IMR-90 (cell line): ENCODE results near the gene PODXL2. TPM values are rescaled to one million over a fixed set of nuclear protein-coding genes. Genes with fewer than 3 reads are reported as not detected.

Experiments
- ATAC-seq: fragments of 200-7000 bp; cut with Tn5 transposase; 2 replicates; pipeline ENCODE4 v1.9.1; 2020; ENCODE audit warnings: low read depth, mild to moderate bottlenecking, moderate library complexity
- BruUV-seq: library from RNA; stranded (reverse); fragments of 400-500 nt; replicated peaks from 2 replicates; lab custom pipeline; 2021; lab: Mats Ljungman, UMichigan
- CTCF ChIA-PET: fragments of 300-600 bp; formaldehyde crosslinking; extraction: SDS; loops from one replicate; lab custom pipeline; 2021; ENCODE audit warnings: antibody characterized with exemption; lab: Yijun Ruan, JAX
- POLR2A ChIA-PET: fragments of 300-600 bp; sonication (Branson Sonifier 250); formaldehyde crosslinking; loops from one replicate; lab custom pipeline; 2022; ENCODE audit warnings: antibody characterized with exemption; ENCODE audit not compliant: unreplicated experiment; lab: Charles Lee
- DNase-seq: peaks from one replicate; pipeline ENCODE4 v3.0.0; 2013
- H2AFZ ChIP-seq: replicated peaks from 2 replicates; pipeline ENCODE3; 2013; ENCODE audit warnings: low read length, mild to moderate bottlenecking; ENCODE audit not compliant: poor library complexity
- H2AK5ac ChIP-seq: 2 replicates; pipeline ENCODE4 v1.6.1; 2013; ENCODE audit warnings: low read depth, low read length, inconsistent platforms
- H2AK9ac ChIP-seq: replicated peaks from 2 replicates; pipeline ENCODE3; 2013; ENCODE audit warnings: mild to moderate bottlenecking, low read depth, low read length, moderate library complexity; ENCODE audit not compliant: poor library complexity
- H2BK120ac ChIP-seq: 2 replicates; pipeline ENCODE4 v1.6.1; 2013; ENCODE audit warnings: low read depth, low read length, inconsistent platforms
- H2BK15ac ChIP-seq: 3 replicates; pipeline ENCODE4 v1.6.1; 2013; ENCODE audit warnings: low read depth, low read length, inconsistent platforms
- H2BK20ac ChIP-seq: 2 replicates; pipeline ENCODE4 v1.6.1; 2013; ENCODE audit warnings: low read depth, mild to moderate bottlenecking, inconsistent platforms, low read length, moderate library complexity
- H2BK5ac ChIP-seq: 2 replicates; pipeline ENCODE4 v1.6.1; 2013; ENCODE audit warnings: mild to moderate bottlenecking, low read depth, low read length, inconsistent platforms; ENCODE audit not compliant: poor library complexity, severe bottlenecking
- H3K14ac ChIP-seq: replicated peaks from 2 replicates; pipeline ENCODE4 v1.6.1; 2013; ENCODE audit warnings: low read depth, low read length, inconsistent platforms
- H3K18ac ChIP-seq: 2 replicates; pipeline ENCODE4 v1.6.1; 2013; ENCODE audit warnings: low read depth, low read length, control low read depth
- H3K23ac ChIP-seq: 2 replicates; pipeline ENCODE4 v1.6.1; 2013; ENCODE audit warnings: low read depth, low read length, inconsistent platforms
- H3K27ac ChIP-seq: 2 replicates; pipeline ENCODE4 v1.5.1; 2013; ENCODE audit warnings: mild to moderate bottlenecking, control low read depth, low read length; ENCODE audit not compliant: insufficient read depth
- H3K27me3 ChIP-seq: 2 replicates; pipeline ENCODE4 v1.6.1; 2013; ENCODE audit warnings: low read length; ENCODE audit not compliant: control insufficient read depth, insufficient read depth
- H3K36me3 ChIP-seq: 2 replicates; pipeline ENCODE4 v1.6.1; 2013; ENCODE audit warnings: low read length, mixed read lengths; ENCODE audit not compliant: control insufficient read depth, insufficient read depth
- H3K4ac ChIP-seq: 2 replicates; pipeline ENCODE4 v1.6.1; 2013; ENCODE audit warnings: low read depth, low read length, inconsistent platforms
- H3K4me1 ChIP-seq: 2 replicates; pipeline ENCODE4 v1.6.1; 2013; ENCODE audit warnings: low read length, mixed read lengths; ENCODE audit not compliant: control insufficient read depth, insufficient read depth
- H3K4me2 ChIP-seq: 2 replicates; pipeline ENCODE4 v1.6.1; 2013; ENCODE audit warnings: low read depth, mild to moderate bottlenecking, control low read depth, low read length, moderate library complexity
- H3K4me3 ChIP-seq: 2 replicates; pipeline ENCODE4 v1.5.1; 2013; ENCODE audit warnings: low read depth, mild to moderate bottlenecking, control low read depth, low read length, moderate library complexity; ENCODE audit not compliant: insufficient read depth
- H3K56ac ChIP-seq: 2 replicates; pipeline ENCODE4 v1.6.1; 2013; ENCODE audit warnings: low read length, inconsistent platforms; ENCODE audit not compliant: insufficient read depth; ENCODE audit errors: extremely low read depth
- H3K79me1 ChIP-seq, 2 experiments: 2 replicates each; pipeline ENCODE4 v1.6.1; 2013; ENCODE audit warnings: low read length in 2 of 2, inconsistent platforms in 1 of 2, low read depth in 1 of 2
- H3K9ac ChIP-seq: 2 replicates; pipeline ENCODE4 v1.6.1; 2013; ENCODE audit warnings: low read depth, low read length, control low read depth
- H3K9me1 ChIP-seq: 2 replicates; pipeline ENCODE4 v1.6.1; 2013; ENCODE audit warnings: low read length, inconsistent platforms; ENCODE audit not compliant: insufficient read depth
- H3K9me3 ChIP-seq: 2 replicates; pipeline ENCODE4 v1.6.1; 2013; ENCODE audit warnings: low read length; ENCODE audit not compliant: control insufficient read depth, insufficient read depth
- H4K20me1 ChIP-seq: 2 replicates; pipeline ENCODE4 v1.6.1; 2013; ENCODE audit warnings: low read length, inconsistent platforms; ENCODE audit not compliant: insufficient read depth
- H4K5ac ChIP-seq: 2 replicates; pipeline ENCODE4 v1.6.1; 2013; ENCODE audit warnings: mild to moderate bottlenecking, low read depth, low read length, control low read depth
- H4K8ac ChIP-seq, 2 experiments: 2 replicates each; pipeline ENCODE4 v1.6.1; 2013; ENCODE audit warnings: low read depth in 2 of 2, low read length in 2 of 2, control low read depth in 1 of 2, inconsistent platforms in 1 of 2
- H4K91ac ChIP-seq: 2 replicates; pipeline ENCODE4 v1.6.1; 2013; ENCODE audit warnings: low read depth, low read length, inconsistent platforms; ENCODE audit not compliant: insufficient read depth
- BHLHE40 ChIP-seq: fragments of 150-350 bp; IDR thresholded peaks from 2 replicates; pipeline ENCODE4 v1.6.1; 2016; ENCODE audit warnings: mild to moderate bottlenecking, low read depth, low read length
- CEBPB ChIP-seq: IDR thresholded peaks from 2 replicates; pipeline ENCODE4 v1.6.1; 2012; ENCODE audit warnings: low read depth, low read length, improper control_type of control experiment
- CHD1 ChIP-seq: IDR thresholded peaks from 2 replicates; pipeline ENCODE4 v1.6.1; 2012; ENCODE audit warnings: low read depth, low read length, improper control_type of control experiment
- CTCF ChIP-seq: conservative IDR thresholded peaks from 2 replicates; pipeline ENCODE4 v1.5.1; 2012; ENCODE audit warnings: mild to moderate bottlenecking, low read depth, low read length, improper control_type of control experiment
- ELK1 ChIP-seq: fragments of 150-350 bp; IDR thresholded peaks from 2 replicates; pipeline ENCODE4 v1.6.1; 2016; ENCODE audit warnings: low read depth, mild to moderate bottlenecking, low read length, moderate library complexity, borderline replicate concordance
- FOS ChIP-seq: fragments of 150-350 bp; IDR thresholded peaks from 2 replicates; pipeline ENCODE4 v1.6.1; 2016; ENCODE audit warnings: low read depth, low read length
- MAFK ChIP-seq: IDR thresholded peaks from 2 replicates; pipeline ENCODE4 v1.6.1; 2012; ENCODE audit warnings: low read depth, low read length, improper control_type of control experiment
- MAZ ChIP-seq: IDR thresholded peaks from 2 replicates; pipeline ENCODE4 v1.6.1; 2012; ENCODE audit warnings: low read depth, mild to moderate bottlenecking, low read length, improper control_type of control experiment, moderate library complexity, borderline replicate concordance
- MXI1 ChIP-seq: IDR thresholded peaks from 2 replicates; pipeline ENCODE4 v1.6.1; 2012; ENCODE audit warnings: low read depth, mild to moderate bottlenecking, low read length, moderate library complexity, borderline replicate concordance
- NFE2L2 ChIP-seq: fragments of 150-350 bp; IDR thresholded peaks from 2 replicates; pipeline ENCODE4 v1.6.1; 2016; ENCODE audit warnings: low read depth, mild to moderate bottlenecking, low read length
- POLR2A ChIP-seq: IDR thresholded peaks from 2 replicates; pipeline ENCODE4 v1.6.1; 2012; ENCODE audit warnings: mild to moderate bottlenecking, low read depth, low read length
- RAD21 ChIP-seq: IDR thresholded peaks from 2 replicates; pipeline ENCODE4 v1.6.1; 2012; ENCODE audit warnings: low read length, improper control_type of control experiment
- RCOR1 ChIP-seq: IDR thresholded peaks from 2 replicates; pipeline ENCODE4 v1.6.1; 2012; ENCODE audit warnings: mild to moderate bottlenecking, low read length, improper control_type of control experiment; ENCODE audit not compliant: insufficient replicate concordance
- RFX5 ChIP-seq: IDR thresholded peaks from 2 replicates; pipeline ENCODE4 v1.8.0; 2012; ENCODE audit warnings: low read depth, mild to moderate bottlenecking, low read length, moderate library complexity
- SMC3 ChIP-seq: fragments of 150-350 bp; IDR thresholded peaks from 2 replicates; pipeline ENCODE4 v1.6.1; 2016; ENCODE audit warnings: low read depth, mild to moderate bottlenecking, antibody characterized with exemption, low read length, moderate library complexity
- USF2 ChIP-seq: fragments of 150-350 bp; IDR thresholded peaks from 2 replicates; pipeline ENCODE4 v1.6.1; 2017; ENCODE audit warnings: mild to moderate bottlenecking, antibody characterized with exemption, low read length, low read depth
- WGBS, 2 experiments: methylation state at CpG; one replicate each; pipeline versions ENCODE4 v1.1.5 to v1.1.7; 2013; ENCODE audit warnings: missing lambda C conversion rate in 2 of 2; ENCODE audit not compliant: insufficient read length in 1 of 2; ENCODE audit errors: extremely low coverage in 2 of 2; 5-methylcytosine and 5-hydroxymethylcytosine counted together
- dilution Hi-C: fragments of 300-500 bp; cut with HindIII; formaldehyde crosslinking; loops from one replicate; pipeline ENCODE4 v1.14.3; 2018; ENCODE audit warnings: low sequenced_read_pairs; ENCODE audit not compliant: unreplicated experiment
- in situ Hi-C: fragments of 300-500 bp; cut with MboI; formaldehyde crosslinking; loops from 3 replicates; pipeline ENCODE4 v1.14.3; 2019; ENCODE audit warnings: low sequenced_read_pairs, inconsistent platforms, mixed read lengths
- intact Hi-C: fragments of 100-400 bp; cut with micrococcal nuclease; formaldehyde crosslinking; loops from 2 replicates; pipeline ENCODE4 v1.10.0; 2022
- polyA plus RNA-seq, 3 experiments: library from polyadenylated mRNA; depleted of rRNA; stranded (reverse); fragments of >200 nt; gene quantifications; 2 replicates each; pipeline ENCODE4 v1.2.3, GENCODE V29; 2012; ENCODE audit warnings: low replicate concordance in 1 of 3
- total RNA-seq: library from RNA; depleted of rRNA; stranded (reverse); fragments of >200 nt; gene quantifications from 2 replicates; pipeline ENCODE4 v1.2.3, GENCODE V29; 2012

The PODXL2 gene
- total and polyA plus RNA-seq, 2 of the 4 experiments (the other 2 are of a cell fraction): 1.6 to 5.4 TPM

GRCh38 chr3:127640042-127640355 lies 11.0 kb downstream of the PODXL2 start:
- TF ChIP-seq MAZ: no peak
- TF ChIP-seq RCOR1: no peak
- TF ChIP-seq MXI1: no peak
- no peak for TF ChIP-seq NFE2L2
- no peak for TF ChIP-seq POLR2A
- TF ChIP-seq MAFK: no peak
- no peak for TF ChIP-seq CHD1
- no peak for TF ChIP-seq CEBPB
- no peak for TF ChIP-seq RAD21
- TF ChIP-seq CTCF: no peak
- TF ChIP-seq FOS: no peak
- no peak for TF ChIP-seq USF2
- no peak for TF ChIP-seq BHLHE40
- TF ChIP-seq SMC3: no peak
- TF ChIP-seq ELK1: no peak
- TF ChIP-seq RFX5: no peak
- H3K79me1 ChIP-seq: no peaks in the 10 kb centered on the region
- H3K9me1 ChIP-seq: no peaks in the 10 kb centered on the region
- ATAC-seq: no peak
- H3K27ac ChIP-seq: no peak overlapping the region
- ChIA-PET CTCF (interaction anchor here (1.0 kb wide), 1 partner anchor 12 kb away, joined by 3 read pairs; no protein-coding TSS in a partner anchor), POLR2A (no interaction called here)
- H3K23ac ChIP-seq: no peak overlapping the region
- no peak overlapping the region for H2BK15ac ChIP-seq
- no peak overlapping the region for H3K4me3 ChIP-seq
- H3K4me2 ChIP-seq: no peak overlapping the region
- no peak overlapping the region for H2BK20ac ChIP-seq
- H3K56ac ChIP-seq: no peak overlapping the region
- BruUV-seq: no TSS peak
- H2BK5ac ChIP-seq: no peak overlapping the region
- no CpG with 5 or more reads among the region's 3 CpGs for WGBS, 2 experiments
- in situ Hi-C loops: no loop called here
- no peak overlapping the region for H4K5ac ChIP-seq
- peaks cover 2% of the 10 kb centered on the region; the same call in 1 of the 2 replicates for H3K4me1 ChIP-seq
- H3K27me3 ChIP-seq: peaks cover 13% of the 10 kb centered on the region
- H2AK5ac ChIP-seq: no peak overlapping the region
- no peak overlapping the region for H3K14ac ChIP-seq
- no peak overlapping the region for H4K91ac ChIP-seq
- no peak for DNase-seq
- dilution Hi-C loops: no loop called here
- intact Hi-C loops: no loop called here
- no peaks in the 10 kb centered on the region for H4K20me1 ChIP-seq
- no peaks in the 10 kb centered on the region for H3K9me3 ChIP-seq
- H3K36me3 ChIP-seq: no peaks in the 10 kb centered on the region
- no peak overlapping the region for H2AK9ac ChIP-seq
- H3K18ac ChIP-seq: no peak overlapping the region
- no peak overlapping the region for H3K4ac ChIP-seq
- no peak overlapping the region for H2BK120ac ChIP-seq
- H4K8ac ChIP-seq: no peak overlapping the region
- H3K9ac ChIP-seq: no peak overlapping the region
- no peak overlapping the region for H2AFZ ChIP-seq
